HepG2 (cell line): ENCODE data around the gene REM2. TPM values are rescaled to one million over a fixed set of nuclear protein-coding genes. Genes with fewer than 3 reads are reported as not detected.

Experiments
- ATF7 ChIP-seq, 2 experiments: fragments of 450-650 bp in 1 of 2; sonication (generic) in 1 of 2; formaldehyde crosslinking in 1 of 2; IDR thresholded peaks; 2 replicates each; pipeline versions ENCODE4 v1.4.0 to v1.6.1; 2016 to 2020; ENCODE audit warnings: antibody characterized with exemption in 1 of 2, mild to moderate bottlenecking in 1 of 2, missing genetic modification reagents in 1 of 2
- CSRNP2 ChIP-seq: sonication (generic); formaldehyde crosslinking; conservative IDR thresholded peaks from 2 replicates; pipeline ENCODE4 v1.8.0; 2022; ENCODE audit warnings: low read depth, missing genetic modification reagents
- HMGXB4 ChIP-seq, 2 experiments: sonication (generic) in 1 of 2; formaldehyde crosslinking in 1 of 2; IDR thresholded peaks; 2 replicates each; pipeline versions ENCODE4 v1.4.0 to v1.6.1; 2018 to 2020; ENCODE audit warnings: missing genetic modification reagents in 2 of 2, borderline replicate concordance in 1 of 2, low read depth in 1 of 2, mild to moderate bottlenecking in 1 of 2, missing biosample characterization in 1 of 2
- MAFG ChIP-seq: sonication (generic); formaldehyde crosslinking; IDR thresholded peaks from 2 replicates; pipeline ENCODE4 v1.5.1; 2020; ENCODE audit warnings: mild to moderate bottlenecking, missing genetic modification reagents
- NR2F1 ChIP-seq, 2 experiments: fragments of 450-650 bp in 1 of 2; formaldehyde crosslinking in 1 of 2; IDR thresholded peaks; 2 replicates each; pipeline versions ENCODE4 v1.5.0 to v1.6.1; 2016 to 2020; ENCODE audit warnings: mild to moderate bottlenecking in 1 of 2, missing compliant biosample characterization in 1 of 2, missing genetic modification reagents in 1 of 2, moderate library complexity in 1 of 2
- SIN3A ChIP-seq: IDR thresholded peaks from 2 replicates; pipeline ENCODE4 v1.6.1; 2011; ENCODE audit warnings: low read depth, mild to moderate bottlenecking, control low read depth, low read length, borderline replicate concordance
- ZBTB44 ChIP-seq: sonication (generic); formaldehyde crosslinking; IDR thresholded peaks from 2 replicates; pipeline ENCODE4 v1.4.0; 2020; ENCODE audit warnings: missing genetic modification reagents
- ZFP62 ChIP-seq: sonication (generic); formaldehyde crosslinking; IDR thresholded peaks from 2 replicates; pipeline ENCODE4 v1.4.0; 2020; ENCODE audit warnings: missing genetic modification reagents
- ZNF281 ChIP-seq: sonication (generic); formaldehyde crosslinking; IDR thresholded peaks from 2 replicates; pipeline ENCODE4 v1.4.0; 2020; ENCODE audit warnings: missing genetic modification reagents, borderline replicate concordance
- ZNF337 ChIP-seq: sonication (generic); formaldehyde crosslinking; IDR thresholded peaks from 2 replicates; pipeline ENCODE4 v1.5.1; 2020; ENCODE audit warnings: missing genetic modification reagents, low read depth, mild to moderate bottlenecking, borderline replicate concordance
- ZNF510 ChIP-seq: sonication (generic); formaldehyde crosslinking; IDR thresholded peaks from 2 replicates; pipeline ENCODE4 v1.4.0; 2020; ENCODE audit warnings: low read depth, mild to moderate bottlenecking, missing genetic modification reagents
- ZNF557 ChIP-seq: sonication (generic); formaldehyde crosslinking; IDR thresholded peaks from 2 replicates; pipeline ENCODE4 v1.4.0; 2020; ENCODE audit warnings: missing genetic modification reagents
- ZNF740 ChIP-seq: sonication (generic); formaldehyde crosslinking; IDR thresholded peaks from 2 replicates; pipeline ENCODE4 v1.4.0; 2020; ENCODE audit warnings: missing genetic modification reagents
- ZNF75D ChIP-seq: sonication (generic); formaldehyde crosslinking; IDR thresholded peaks from 2 replicates; pipeline ENCODE4 v1.8.1; 2023; ENCODE audit warnings: missing genetic modification reagents, mild to moderate bottlenecking, borderline replicate concordance
- ZXDC ChIP-seq: sonication (generic); formaldehyde crosslinking; IDR thresholded peaks from 2 replicates; pipeline ENCODE4 v1.5.0; 2020; ENCODE audit warnings: mild to moderate bottlenecking, missing genetic modification reagents
- polyA plus RNA-seq, 8 experiments: library from polyadenylated mRNA; depleted of rRNA in 3 of 8; stranded (reverse) in 7 of 8; unstranded in 1 of 8; fragments of >200 nt; fragmentation: Illumina TruSeq in 4 of 8; extraction: Trizol in 4 of 8; gene quantifications; 2 replicates each; pipeline versions ENCODE4 v1.2.1 to v1.2.3, GENCODE V29; 2011 to 2016; ENCODE audit warnings: low read depth in 4 of 8, missing spikeins in 1 of 8, mixed read lengths in 1 of 8; ENCODE audit not compliant: insufficient read depth in 1 of 8
- total RNA-seq, 5 experiments: library from RNA; depleted of rRNA; stranded (reverse); fragments of >200 nt; fragmentation: Illumina TruSeq; extraction: Trizol; gene quantifications; 2 replicates each; pipeline ENCODE4 v1.2.3, GENCODE V29; 2016; ENCODE audit warnings: low read depth in 1 of 5

Gene REM2
- total and polyA plus RNA-seq, 2 of the 13 experiments (the other 11 are each of a cell fraction or from before 2014, with no cell fraction given), result 0.20 TPM; not detected in 1

- no peak for TF ChIP-seq ZXDC (CRISPR knock-in tag)
- peak; percentile 97; the same call in 1 of the 2 replicates for TF ChIP-seq ZFP62 (CRISPR knock-in tag)
- peak; percentile 97 for TF ChIP-seq ZBTB44 (CRISPR knock-in tag)
- TF ChIP-seq SIN3A, result peak; percentile 84
- TF ChIP-seq ZNF75D (CRISPR knock-in tag), result no peak
- peak; percentile 95 for TF ChIP-seq ZNF557 (CRISPR knock-in tag)
- peak in 1 of 2 experiments; percentile 16; a peak in 1 of 4 replicates for TF ChIP-seq NR2F1 (CRISPR knock-in tag; IDR thresholded peaks at IDR 0.05)
- peak; percentile 99 for TF ChIP-seq ZNF337
- no peak for TF ChIP-seq MAFG (CRISPR knock-in tag)
- TF ChIP-seq ATF7 (IDR thresholded peaks at IDR 0.05), result no peak
- TF ChIP-seq ATF7 (CRISPR knock-in tag; IDR thresholded peaks at IDR 0.05), result peak; percentile 90
- peak; percentile 97 for TF ChIP-seq ZNF510 (CRISPR knock-in tag)
- TF ChIP-seq CSRNP2 (CRISPR knock-in tag), result no peak; the same call in 1 of the 2 replicates
- peak; percentile 100 for TF ChIP-seq HMGXB4 (CRISPR knock-in tag; IDR thresholded peaks at IDR 0.05; ENCODE audit: borderline replicate concordance in 1 of 2, low read depth in 1 of 2)
- peak; percentile 88 for TF ChIP-seq ZNF740 (CRISPR knock-in tag)
- peak; percentile 68 for TF ChIP-seq ZNF281 (CRISPR knock-in tag)
Measured at GRCh38 chr14:22929104-22929960, 46.3 kb downstream of the REM2 start, which contains the start of gene PRMT5 (continued).
